ENCODE data around the gene NT5C1A. TPM values are rescaled to one million over a fixed set of nuclear protein-coding genes. Genes with fewer than 3 reads are reported as not detected.

NT5C1A gene
- total RNA-seq, 1 experiment from 2014 or later, result not detected

GRCh38 chr1:39613250-39613649 lies 58.7 kb downstream of the NT5C1A start:
- CTCF ChIA-PET, result interaction anchor here (1.4 kb wide), 1 partner anchor 40 kb away, joined by 4 read pairs; no protein-coding TSS in a partner anchor
- Mint-ChIP-seq H3K4me1 (ENCODE audit: insufficient read depth, unreplicated experiment) (no peaks in the 10 kb centered on the region), H3K27me3 (ENCODE audit: insufficient read depth, unreplicated experiment) (no peaks in the 10 kb centered on the region), H3K4me3 (ENCODE audit: unreplicated experiment) (no peak overlapping the region), H3K27ac (ENCODE audit: low read depth, unreplicated experiment) (no peak overlapping the region), H3K36me3 (ENCODE audit: insufficient read depth, unreplicated experiment) (no peaks in the 10 kb centered on the region), H3K9me3 (ENCODE audit: unreplicated experiment) (no peaks in the 10 kb centered on the region)
- no peak for DNase-seq (ENCODE audit: unreplicated experiment)
- no TSS peak for BruUV-seq (replicated peaks)
- intact Hi-C loops (cut with micrococcal nuclease), result no loop called here
- no peak for TF ChIP-seq CTCF (IDR thresholded peaks at IDR 0.05; ENCODE audit: unreplicated experiment)
- POLR2A ChIA-PET, result no interaction called here

GRCh38 chr1:39609618-39610331 lies 62.1 kb downstream of the NT5C1A start:
- Mint-ChIP-seq H3K36me3 (ENCODE audit: insufficient read depth, unreplicated experiment) (no peaks in the 10 kb centered on the region), H3K27me3 (ENCODE audit: insufficient read depth, unreplicated experiment) (no peaks in the 10 kb centered on the region), H3K4me3 (ENCODE audit: unreplicated experiment) (no peak overlapping the region), H3K27ac (ENCODE audit: low read depth, unreplicated experiment) (no peak overlapping the region), H3K9me3 (ENCODE audit: unreplicated experiment) (no peaks in the 10 kb centered on the region), H3K4me1 (ENCODE audit: insufficient read depth, unreplicated experiment) (no peaks in the 10 kb centered on the region)
- intact Hi-C loops (cut with micrococcal nuclease), result no loop called here
- DNase-seq (ENCODE audit: unreplicated experiment), result peak; percentile 22
- no TSS peak for BruUV-seq (replicated peaks)
- POLR2A ChIA-PET, result interaction anchor here (0.7 kb wide), 1 partner anchor 38 kb away, joined by 3 read pairs; no protein-coding TSS in a partner anchor
- CTCF ChIA-PET, result interaction anchor here (0.6 to 2.4 kb wide), 5 partner anchors 41 to 511 kb away, joined by 3 to 6 read pairs (median 3); partner anchors contain the start of gene PPIE
- peak; percentile 28 for TF ChIP-seq CTCF (IDR thresholded peaks at IDR 0.05; ENCODE audit: unreplicated experiment)

Other genes starting within 250 kb of the NT5C1A start
- gene BMP8A, start 180.5 kb downstream of the NT5C1A start, total RNA-seq (2022), result not detected in 2 replicates
- gene PABPC4, start 95.3 kb downstream of the NT5C1A start, total RNA-seq (2022), result 268 and 275 TPM in 2 replicates
- not detected in 2 replicates for gene HEYL, start 32.5 kb downstream of the NT5C1A start, total RNA-seq (2022)
- not detected in 2 replicates for gene HPCAL4, start 19.3 kb upstream of the NT5C1A start, total RNA-seq (2022)
- 44.8 and 45.8 TPM in 2 replicates for gene PPIE, start 66.8 kb upstream of the NT5C1A start, total RNA-seq (2022)
- not detected in 2 replicates for gene OXCT2, start 99.2 kb upstream of the NT5C1A start, total RNA-seq (2022)
- gene BMP8B, start 116.8 kb upstream of the NT5C1A start, total RNA-seq (2022), result 0.21 and 0.52 TPM in 2 replicates
- 27.4 and 30.6 TPM in 2 replicates for gene TRIT1, start 211.4 kb upstream of the NT5C1A start, total RNA-seq (2022)
- gene MYCL, start 229.8 kb upstream of the NT5C1A start, total RNA-seq (2022), result 0.63 and 1.1 TPM in 2 replicates